Esophagus muscularis mucosa (tissue), 4 donors: ENCODE data around the gene RHOU.

Source experiments
- CTCF ChIP-seq, 3 experiments: fragments of 200-600 bp in 2 of 3; fragments of 450-650 bp in 1 of 3; sonication (generic) in 2 of 3; IDR thresholded peaks; one replicate each; pipeline ENCODE4 v1.5.1; 2017 to 2019; ENCODE audit warnings: antibody characterized with exemption in 3 of 3, mild to moderate bottlenecking in 2 of 3, moderate library complexity in 1 of 3
- EP300 ChIP-seq: sonication (generic); formaldehyde crosslinking; IDR thresholded peaks from one replicate; pipeline ENCODE4 v1.6.1; 2017; ENCODE audit warnings: antibody characterized with exemption
- POLR2A ChIP-seq: fragments of 450-650 bp; IDR thresholded peaks from one replicate; pipeline ENCODE4 v1.6.1; 2017; ENCODE audit warnings: antibody characterized with exemption, moderate library complexity, mild to moderate bottlenecking, low read depth
- POLR2AphosphoS5 ChIP-seq, 2 donors: sonication (generic); formaldehyde crosslinking; IDR thresholded peaks; one replicate each; pipeline ENCODE4 v1.6.1; 2017; ENCODE audit warnings: antibody characterized with exemption in 2 of 2

GRCh38 chr1:228770779-228771223, 35.5 kb downstream of the RHOU start:
- TF ChIP-seq CTCF (IDR thresholded peaks at IDR 0.05), result no peak
- TF ChIP-seq POLR2AphosphoS5 (IDR thresholded peaks at IDR 0.05), result no peak
- TF ChIP-seq POLR2A, result no peak
- no peak for TF ChIP-seq EP300
